GM19455 (cell line): ENCODE results near the gene RCAN2.
"Not testable (repeated sequence)": the region's sequence is repeated elsewhere in the genome, so short reads cannot be mapped to it uniquely, and the experiment has no call there.

Experiments
- ATAC-seq: cut with Tn5 transposase; IDR thresholded peaks from one replicate; pipeline ENCODE4 v1.9.1; 2021; ENCODE audit not compliant: unreplicated experiment

Gene RCAN2

DNA sequence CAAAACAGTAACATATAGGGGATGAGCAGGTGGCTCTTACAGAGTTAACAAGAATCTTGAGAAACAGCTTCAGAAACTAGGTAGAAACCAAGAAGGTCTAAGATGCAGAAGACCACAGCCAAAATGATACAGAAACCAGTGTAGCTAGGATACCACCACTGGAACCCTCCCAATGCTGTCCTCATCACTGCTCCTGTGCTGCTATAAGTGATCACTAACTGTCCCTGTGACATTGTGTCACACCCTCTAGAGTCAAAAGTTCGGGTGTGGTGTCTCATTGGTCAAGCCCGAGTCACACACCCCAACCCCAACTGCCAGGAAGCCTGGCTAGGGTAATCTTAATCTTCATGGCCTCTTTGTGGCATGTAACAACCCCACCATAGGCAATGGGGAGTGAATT is 153.1 kb downstream of the RCAN2 start:
- ATAC-seq, result peak; percentile 91

DNA sequence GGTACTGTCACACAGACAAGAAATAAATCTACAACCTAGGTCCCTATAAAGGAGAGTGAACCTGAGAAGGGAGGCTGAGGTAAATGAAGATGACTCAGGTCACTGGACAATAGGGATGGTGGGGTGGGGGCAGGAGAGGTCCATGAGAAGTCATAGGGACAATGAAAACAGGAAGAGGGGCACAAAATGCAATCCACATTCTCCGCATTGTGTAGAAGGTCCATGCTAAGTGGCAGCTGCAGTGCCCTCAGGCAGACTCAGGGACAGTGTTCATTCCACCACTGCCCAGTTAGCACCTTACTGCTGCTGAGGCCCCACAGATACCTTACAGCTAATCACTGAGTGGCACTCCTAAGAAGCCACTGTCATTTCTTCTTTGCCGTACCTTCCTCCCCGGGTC is 156.8 kb downstream of the RCAN2 start:
- no peak for ATAC-seq

DNA sequence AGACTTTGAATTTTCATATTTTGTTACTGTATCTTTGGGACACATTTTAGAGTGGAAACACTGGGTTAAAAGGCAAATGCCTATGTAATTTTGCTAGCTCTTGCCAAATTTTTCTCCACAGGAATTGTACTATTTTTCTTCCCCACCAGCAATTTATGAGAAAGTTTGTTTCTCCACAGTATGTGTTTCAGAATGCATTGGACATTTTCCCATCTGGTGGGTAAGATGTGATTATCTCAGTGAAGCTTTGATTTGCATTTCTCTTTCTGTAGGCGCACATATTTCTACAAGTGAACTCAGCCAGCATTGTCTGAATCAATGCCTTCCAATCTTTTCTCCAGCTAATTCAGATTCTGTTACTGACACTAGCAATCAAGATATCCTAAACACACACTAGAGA is 157.8 kb downstream of the RCAN2 start:
- no peak for ATAC-seq

DNA sequence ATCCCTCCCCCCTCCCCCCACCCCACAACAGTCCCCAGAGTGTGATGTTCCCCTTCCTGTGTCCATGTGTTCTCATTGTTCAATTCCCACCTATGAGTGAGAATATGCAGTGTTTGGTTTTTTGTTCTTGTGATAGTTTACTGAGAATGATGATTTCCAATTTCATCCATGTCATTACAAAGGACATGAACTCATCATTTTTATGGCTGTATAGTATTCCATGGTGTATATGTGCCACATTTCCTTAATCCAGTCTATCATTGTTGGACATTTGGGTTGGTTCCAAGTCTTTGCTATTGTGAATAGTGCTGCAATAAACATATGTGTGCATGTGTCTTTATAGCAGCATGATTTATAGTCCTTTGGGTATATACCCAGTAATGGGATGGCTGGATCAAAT is 158.8 kb downstream of the RCAN2 start:
- not testable (repeated sequence) for ATAC-seq

DNA sequence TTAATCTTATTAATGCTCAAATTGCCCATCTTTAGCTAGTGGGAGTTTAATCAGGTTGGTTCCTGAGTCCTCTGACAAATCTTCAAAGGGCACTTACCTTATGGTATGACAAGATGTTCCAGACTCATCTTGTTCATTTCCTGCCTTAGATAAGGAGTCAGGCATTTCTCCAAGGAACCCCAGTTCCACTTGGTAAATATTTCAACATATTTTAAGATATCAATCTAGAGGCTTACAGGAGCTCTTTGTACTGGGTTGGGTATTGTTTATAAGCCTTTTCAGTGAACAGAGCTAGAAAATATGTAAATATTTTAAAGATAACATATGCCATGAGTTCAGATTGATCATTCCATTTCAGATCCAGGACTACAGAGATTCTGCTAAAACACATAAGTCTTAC is 159.8 kb downstream of the RCAN2 start:
- no peak for ATAC-seq

DNA sequence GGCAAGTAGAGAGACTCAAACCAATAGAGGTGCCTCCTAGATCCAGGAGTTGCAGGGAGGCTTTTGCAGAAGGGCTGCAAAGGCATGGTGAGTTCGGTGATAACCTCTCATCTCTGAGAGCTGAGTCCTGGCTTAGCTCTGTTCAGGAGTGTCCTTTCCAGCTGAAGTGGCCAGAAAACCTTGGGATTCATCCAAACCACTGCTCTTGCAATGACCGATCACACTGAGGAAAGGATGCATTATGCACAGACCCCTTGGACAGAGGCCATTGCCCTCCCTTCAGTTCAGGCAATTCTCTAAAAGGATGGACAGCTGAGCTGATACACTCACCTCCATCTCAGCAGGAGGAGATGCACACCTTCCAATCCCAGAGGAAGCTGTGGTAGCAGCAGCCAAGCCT is 161.7 kb downstream of the RCAN2 start:
- ATAC-seq, result no peak

DNA sequence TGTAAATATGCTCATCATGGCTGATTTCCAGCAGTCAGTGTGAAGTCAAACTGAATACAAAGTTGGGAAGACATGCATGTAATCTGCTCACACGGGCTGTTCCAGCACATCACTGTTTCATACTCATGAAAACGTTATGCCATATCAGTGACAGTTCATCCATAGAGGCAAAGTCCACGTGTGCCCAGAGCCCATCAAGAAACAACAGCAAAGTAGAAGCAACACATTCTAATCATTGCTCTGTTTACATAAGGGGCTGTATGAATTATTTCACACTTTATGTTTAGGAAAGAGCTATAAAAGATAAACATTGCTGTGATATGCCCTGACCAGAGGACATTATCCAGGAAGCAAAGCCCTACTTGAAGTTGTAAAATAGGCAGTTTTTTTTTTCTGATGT is 163.5 kb downstream of the RCAN2 start:
- no peak for ATAC-seq

DNA sequence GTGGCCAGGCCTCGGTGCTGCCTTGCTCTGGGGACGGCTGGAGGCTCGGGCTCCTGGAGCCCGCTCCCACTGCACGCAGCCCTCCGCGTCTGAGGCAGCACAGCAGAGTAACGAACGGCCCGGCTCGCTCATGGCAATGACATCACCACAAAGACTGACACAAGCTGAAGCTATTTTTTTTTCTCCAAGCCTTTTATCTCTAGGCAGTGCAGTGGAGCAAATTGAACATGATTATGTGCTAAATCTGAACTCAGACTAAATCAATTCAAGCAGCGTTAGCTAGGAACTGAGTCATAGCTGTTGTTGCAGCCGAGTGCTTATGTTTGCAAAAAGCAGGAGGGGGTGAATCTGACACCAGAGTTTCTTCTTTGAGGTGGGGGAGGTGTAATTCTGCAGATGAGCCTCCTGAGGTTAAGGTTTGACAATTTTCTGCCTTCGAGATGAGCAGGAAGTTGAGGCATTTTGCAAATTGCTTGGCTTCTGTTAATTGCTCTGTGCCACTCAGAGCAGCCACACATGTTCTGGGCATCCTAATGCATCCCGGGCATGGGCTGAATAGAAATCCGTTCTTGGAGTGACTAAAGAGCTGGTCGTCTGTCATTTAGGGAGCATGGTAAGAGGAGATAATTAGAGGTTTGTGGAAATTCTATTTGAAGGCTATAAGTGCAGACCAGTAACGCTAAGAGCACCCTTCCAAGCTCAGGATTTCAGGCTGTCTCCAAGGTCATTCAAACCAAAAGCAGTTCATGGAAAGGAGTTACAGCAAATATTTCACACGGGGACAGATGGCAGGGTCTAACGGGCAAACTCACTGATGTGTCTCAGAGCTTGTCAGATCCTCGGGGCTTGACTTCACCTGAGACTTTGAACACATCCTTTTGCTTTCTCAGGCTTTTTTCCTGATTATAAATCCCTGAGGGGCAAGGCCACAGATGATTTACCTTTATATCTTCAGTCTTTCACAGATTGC is 165.4 kb downstream of the RCAN2 start:
- ATAC-seq, result no peak

DNA sequence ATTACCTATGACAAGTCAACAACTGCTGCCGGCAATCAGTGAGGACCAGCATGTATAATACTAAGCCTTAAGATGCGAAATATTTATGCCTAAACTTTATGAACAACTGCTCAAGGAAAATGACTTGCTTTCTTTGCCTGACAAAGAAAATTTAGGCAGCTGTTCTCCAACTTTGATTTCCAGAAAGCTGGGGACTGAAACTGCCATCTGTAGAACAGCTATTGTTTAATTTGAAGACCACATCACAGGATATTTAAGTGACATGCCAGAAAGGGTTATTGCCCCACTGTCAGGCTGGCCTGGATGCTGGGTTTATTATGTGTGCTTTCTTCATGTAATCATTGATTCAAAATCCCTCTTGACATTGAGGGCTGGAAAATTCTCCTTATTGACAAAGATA is 166.5 kb downstream of the RCAN2 start:
- no peak for ATAC-seq

DNA sequence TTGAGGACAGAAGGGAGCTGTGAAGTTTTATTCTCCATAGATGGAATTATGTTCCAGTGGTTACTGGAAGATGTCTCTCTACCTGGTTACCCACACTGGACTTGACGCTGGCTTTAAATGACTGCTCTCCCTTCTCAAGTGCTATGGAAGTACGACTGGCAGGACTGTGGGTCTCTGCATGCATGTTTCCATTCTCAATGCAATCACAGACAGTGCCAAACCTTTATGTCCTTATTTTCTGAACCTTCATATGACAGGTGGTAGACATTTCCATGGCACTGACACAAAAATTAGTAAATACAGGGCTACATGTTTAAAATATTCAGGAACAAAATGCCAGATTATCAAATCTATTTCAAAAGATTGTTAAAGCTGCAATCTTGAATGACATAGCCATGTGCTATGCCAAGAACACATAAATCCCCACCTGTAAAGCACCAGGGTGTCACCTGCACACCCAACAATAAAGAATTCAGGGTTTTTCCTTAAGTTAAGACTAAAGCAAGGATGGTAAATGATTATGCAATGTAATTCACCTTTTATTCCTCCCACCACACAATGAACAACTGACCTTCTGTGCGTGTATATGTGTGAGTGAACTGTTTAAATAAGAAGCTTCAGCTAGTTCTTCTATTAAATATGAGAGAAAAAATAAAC is 167.2 kb downstream of the RCAN2 start:
- no peak for ATAC-seq

DNA sequence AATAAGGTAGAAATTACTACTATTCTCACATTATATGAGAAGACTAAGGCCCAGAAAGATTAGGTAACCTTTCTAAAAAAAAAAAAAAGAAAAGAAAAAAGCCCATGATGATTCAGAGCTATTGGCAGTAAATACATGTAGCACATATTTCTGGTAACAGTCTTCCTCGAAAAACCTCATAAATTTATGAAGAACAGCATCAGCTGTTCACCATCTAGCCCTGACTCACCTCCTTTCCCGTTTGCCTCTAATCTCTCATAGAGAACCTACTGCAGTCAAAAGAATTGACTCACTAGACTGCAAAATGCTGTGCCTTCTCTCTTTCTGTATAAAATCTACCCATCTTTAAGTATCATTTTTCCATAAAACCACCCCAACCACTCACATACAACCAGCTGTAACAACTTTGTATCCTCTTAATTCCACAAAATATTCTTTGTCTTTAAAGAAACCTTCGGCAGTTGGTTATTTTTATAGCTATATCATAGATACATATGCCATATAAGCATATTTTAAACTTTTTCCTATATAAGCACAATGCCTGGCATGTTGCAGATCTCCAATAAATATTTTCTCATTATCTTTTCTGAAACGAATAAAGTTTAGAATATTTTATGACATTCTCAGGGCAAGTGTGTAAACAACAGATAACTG is 167.8 kb downstream of the RCAN2 start:
- ATAC-seq, result no peak

DNA sequence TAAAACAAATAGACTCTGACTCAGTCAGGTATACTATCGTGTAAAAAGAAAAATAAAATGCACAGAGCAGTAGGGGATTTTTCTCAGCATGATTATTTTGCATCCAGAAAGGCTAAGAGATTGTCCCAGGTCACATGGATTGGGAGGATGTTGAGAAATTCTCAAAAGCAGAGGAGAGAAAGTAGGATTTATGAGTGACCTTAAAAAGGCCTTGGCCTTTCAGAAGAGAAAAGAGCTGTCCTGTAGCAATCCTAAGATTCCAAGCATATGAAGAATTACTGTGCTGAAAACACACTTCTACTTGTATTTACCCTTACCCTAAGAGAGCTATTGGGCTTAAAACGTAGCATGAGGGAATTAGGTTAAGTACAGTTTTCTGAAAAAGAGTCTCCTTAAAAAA is 170.7 kb downstream of the RCAN2 start:
- ATAC-seq, result no peak

DNA sequence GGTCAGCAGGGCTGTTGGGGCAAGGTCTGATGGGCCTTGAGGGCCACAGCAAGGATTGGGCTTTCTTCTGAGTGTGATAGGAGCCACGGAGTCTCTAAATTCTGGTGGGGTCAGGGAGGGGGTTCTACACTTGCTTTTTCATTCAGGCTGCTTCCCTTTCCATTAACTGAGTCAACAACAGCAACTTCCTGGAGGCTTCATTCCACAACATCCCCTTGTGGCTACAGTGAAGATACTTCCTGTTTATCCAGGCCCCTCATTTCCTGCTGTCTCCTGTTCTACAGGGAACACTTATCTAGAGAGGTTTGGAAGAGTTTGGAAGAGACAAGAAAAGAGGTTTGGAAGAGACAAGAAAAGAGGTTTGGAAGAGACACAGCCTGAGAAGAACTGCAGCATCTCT is 175.7 kb downstream of the RCAN2 start:
- ATAC-seq, result no peak

DNA sequence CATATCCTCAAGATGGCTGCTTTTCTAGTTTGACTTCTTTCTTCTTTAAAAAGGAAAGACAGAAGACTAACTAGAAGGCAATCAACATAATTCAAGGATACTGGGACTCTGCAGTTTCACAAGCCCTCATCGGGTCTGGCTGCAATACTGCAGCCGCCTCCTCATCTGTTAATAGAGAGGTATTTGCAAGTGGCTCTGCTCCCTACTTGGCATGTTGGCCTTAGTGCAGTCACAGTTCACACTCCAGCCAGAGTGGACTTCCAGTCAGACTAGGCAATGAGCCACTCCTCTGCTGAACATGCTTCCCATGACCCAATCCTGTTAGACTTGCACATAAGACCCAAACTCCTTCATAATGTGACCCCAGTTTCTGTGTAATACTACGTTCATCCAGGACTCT is 178.6 kb downstream of the RCAN2 start:
- ATAC-seq, result no peak

DNA sequence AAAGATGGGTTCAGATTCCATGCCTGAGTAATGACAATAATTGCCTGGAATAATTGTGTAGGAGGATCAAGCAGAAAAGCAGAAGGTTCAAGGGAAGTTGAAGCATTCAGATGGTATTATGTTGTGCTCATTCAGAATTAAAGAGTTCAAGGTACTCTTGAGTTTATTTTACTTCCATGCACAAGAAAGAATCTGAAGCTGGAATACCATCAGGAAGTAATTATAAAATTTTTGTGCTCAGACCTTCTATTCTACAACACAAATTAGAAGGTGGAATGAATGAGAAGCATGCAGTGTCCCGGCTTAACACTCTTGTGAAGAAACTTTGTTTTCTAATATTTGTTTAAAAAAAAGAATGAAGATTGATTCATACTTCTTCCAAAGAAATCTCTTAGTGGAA is 181.1 kb downstream of the RCAN2 start:
- ATAC-seq, result no peak

DNA sequence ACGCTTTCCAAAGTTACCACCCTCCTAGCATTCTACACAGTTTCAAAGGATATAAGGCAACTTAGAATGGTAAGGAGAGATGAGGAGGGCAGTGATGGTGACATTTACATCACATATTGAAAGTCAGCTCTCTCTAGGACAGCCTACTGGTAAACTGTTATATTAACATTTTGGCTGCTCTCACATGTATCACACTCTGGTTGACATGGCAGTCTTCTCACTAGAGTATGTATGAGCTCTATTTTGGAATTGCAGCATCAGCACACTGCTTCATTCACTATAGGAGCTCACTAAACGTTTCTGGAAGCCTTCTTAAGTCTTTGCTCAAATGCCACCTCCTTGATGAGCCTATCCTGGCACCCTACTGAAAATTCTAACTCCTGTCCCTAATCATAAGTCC is 184.8 kb downstream of the RCAN2 start:
- no peak for ATAC-seq

DNA sequence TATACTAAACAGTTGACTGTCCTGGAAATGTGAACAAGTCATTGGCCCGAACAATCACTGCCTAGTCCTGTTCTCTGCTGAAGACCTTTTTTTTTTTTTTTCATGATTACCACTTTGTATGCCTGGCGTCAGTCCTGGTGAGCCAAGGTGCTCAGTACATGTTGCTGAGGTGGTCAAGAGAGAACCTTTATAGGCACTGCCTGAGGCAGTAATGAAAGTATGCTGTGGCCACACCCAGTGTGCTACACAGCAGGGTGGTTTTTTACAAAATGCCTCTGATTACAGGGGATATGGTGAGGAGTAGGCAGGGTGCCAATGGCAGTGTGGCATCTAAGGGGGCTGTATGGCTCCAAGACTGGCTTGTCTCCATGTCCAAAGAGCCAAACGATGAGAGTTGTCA is 185.4 kb downstream of the RCAN2 start:
- ATAC-seq, result no peak

DNA sequence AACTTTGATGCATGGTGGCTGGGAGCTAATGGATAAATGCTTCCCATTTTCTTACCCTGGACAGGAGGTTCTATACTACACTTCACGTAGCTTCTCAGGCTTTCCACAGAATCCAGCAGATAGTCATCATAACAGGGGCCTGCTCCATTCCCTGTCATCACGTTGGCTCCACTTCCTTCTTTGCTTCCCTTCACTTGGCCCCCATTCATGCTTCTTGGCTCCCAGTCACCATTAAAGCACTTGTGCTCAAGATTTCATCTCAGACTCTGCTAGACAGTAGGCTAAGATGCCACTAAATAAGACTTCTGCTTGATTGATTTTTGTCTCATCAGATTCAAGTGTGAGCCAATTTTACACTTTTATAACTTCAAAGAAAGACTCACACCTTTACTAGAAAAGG is 186.0 kb downstream of the RCAN2 start:
- ATAC-seq, result no peak

DNA sequence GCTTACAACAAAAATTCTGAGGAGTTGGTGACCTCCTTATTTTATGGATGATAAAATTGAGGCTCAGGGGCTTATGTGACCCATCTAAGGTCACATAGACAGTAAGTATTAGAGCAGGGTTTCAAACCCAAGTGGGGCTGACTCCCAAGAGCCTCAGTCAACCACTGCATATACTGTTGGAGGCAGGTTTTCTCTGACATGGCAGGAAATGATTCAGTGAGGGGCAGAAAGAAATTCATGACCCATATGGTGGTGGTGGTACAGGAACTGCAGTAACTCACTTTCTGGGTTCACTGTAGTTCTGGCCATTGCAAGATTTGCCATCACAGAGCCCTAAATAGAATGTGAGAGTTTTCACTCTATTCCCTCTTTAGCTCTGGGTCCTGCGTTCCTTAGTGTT is 188.4 kb downstream of the RCAN2 start:
- ATAC-seq, result no peak

DNA sequence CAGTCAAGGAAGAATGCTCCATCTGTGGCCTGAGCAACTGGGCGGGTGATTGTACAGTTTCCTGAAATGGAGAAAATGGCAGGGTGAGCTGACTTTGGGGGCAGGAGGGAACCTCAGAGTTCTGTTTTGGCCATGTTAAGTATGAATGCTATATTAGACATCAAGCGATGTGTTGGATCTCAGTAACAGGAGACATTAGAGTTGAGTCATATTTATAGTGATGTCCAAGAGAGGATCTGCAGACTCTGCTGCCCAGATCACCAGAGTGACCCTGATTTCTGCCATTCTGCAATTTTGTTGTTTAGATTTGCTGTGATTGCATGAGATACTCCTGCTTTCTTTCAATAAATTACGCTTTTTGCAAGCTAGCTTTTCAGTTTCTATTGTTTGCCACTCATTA is 189.1 kb downstream of the RCAN2 start:
- ATAC-seq, result no peak

DNA sequence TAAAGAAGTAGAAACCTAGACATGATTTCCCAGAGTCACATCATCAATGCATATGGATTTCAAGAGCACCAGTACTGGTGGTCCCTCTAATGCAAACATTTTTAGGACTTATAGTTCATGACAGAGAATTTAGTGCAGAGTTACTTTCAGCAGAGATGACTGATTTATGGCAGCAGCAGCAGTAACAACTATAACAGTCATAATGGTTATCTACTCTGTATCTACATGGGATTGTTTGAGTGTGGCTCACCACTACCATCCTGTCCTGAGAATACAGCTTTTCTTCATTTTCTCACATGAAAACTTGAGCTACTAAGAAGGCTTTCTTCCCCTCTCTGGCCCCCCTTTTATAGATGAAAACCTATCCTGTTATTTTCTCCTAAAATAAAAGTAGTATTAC is 192.0 kb downstream of the RCAN2 start:
- no peak for ATAC-seq

DNA sequence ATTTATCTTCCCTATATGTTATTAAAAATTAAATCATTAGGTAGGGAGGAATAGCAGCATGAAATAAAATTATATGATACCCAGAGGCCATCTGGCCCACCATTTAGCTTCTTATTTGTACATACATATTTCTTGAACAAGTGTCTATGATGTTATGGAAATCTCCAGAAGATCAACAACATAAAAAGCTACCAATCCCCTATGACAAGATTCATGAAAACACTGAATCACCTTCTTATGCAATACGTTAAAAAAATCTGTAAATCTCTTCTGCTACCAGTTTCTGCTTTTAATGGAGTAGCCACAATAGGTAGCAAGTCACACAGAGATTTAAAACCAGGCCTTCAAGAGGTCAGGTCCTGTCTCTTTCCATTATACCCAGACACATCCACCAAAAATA is 194.7 kb downstream of the RCAN2 start:
- ATAC-seq, result no peak
